GM12873 (cell line): ENCODE data around the gene FAM89A.

ENCODE experiments used
- TF ChIP-seq, protein P1 (sequence below): IDR thresholded peaks from 2 replicates; pipeline ENCODE4 v1.5.1; 2012; ENCODE audit warnings: low read depth, mild to moderate bottlenecking, moderate library complexity, low read length, control low read depth; ENCODE audit not compliant: insufficient read depth; ENCODE audit errors: missing control alignments

FAM89A gene

DNA sequence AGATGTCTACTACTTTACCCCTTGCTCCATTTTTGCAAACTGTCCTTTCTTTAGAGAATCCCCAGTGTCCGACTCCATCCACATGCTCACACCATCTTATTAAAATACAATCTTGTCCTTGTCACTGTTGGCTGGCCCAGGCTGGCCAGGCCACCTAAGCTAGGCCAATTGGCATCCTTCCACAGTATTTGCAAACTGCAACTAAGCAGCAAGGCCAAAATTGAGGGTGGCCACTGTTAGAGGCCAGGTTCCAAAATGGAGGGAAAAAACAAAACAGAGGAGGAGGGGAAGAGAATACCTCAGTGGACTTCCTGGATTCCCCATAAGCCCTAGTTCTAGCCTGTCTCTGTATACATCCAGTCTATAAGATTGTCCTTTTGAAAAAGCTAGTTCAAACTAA lies 4.3 kb downstream of the FAM89A start:
- TF ChIP-seq, protein P1, sequence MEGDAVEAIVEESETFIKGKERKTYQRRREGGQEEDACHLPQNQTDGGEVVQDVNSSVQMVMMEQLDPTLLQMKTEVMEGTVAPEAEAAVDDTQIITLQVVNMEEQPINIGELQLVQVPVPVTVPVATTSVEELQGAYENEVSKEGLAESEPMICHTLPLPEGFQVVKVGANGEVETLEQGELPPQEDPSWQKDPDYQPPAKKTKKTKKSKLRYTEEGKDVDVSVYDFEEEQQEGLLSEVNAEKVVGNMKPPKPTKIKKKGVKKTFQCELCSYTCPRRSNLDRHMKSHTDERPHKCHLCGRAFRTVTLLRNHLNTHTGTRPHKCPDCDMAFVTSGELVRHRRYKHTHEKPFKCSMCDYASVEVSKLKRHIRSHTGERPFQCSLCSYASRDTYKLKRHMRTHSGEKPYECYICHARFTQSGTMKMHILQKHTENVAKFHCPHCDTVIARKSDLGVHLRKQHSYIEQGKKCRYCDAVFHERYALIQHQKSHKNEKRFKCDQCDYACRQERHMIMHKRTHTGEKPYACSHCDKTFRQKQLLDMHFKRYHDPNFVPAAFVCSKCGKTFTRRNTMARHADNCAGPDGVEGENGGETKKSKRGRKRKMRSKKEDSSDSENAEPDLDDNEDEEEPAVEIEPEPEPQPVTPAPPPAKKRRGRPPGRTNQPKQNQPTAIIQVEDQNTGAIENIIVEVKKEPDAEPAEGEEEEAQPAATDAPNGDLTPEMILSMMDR = no peak

DNA sequence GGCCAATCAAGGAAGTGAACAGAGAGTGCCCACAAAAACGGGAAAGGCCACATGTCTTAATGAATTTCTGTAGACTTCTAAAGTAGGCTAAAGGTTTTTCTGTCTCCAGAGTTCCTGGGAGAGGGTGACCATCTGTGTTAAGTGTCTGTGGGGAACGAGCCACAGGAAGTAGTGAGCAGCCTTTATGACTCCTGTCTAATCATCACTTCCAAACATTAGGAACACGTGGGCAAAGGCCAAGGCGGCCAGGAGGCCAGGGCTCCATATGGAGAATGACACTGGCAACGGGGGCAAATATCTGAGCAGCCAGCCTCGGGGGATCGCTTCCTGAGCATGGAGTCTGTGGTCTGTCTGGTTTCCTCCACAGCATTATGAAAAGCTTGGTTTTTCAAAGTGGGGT lies 7.1 kb downstream of the FAM89A start:
- TF ChIP-seq, protein P1 = no peak

DNA sequence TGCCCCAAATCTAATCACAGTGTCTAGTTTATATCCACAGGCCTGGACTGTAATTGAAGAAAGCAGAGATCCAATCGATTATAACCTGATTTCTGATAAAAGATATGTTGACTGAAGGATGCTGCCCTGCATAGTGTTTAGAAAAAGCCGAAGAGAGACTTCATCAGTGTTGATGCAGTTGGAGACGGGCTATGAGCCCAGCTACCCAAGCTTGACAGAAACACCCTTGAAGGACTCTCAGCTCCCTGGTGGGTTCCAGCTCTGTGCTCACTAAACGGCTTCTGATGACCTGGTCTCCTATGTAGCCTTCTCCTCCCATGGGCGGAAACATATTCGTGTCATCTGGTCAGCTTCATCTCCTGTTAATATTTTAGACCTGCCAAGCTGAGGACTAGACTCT lies 10.2 kb downstream of the FAM89A start:
- TF ChIP-seq, protein P1 = no peak

DNA sequence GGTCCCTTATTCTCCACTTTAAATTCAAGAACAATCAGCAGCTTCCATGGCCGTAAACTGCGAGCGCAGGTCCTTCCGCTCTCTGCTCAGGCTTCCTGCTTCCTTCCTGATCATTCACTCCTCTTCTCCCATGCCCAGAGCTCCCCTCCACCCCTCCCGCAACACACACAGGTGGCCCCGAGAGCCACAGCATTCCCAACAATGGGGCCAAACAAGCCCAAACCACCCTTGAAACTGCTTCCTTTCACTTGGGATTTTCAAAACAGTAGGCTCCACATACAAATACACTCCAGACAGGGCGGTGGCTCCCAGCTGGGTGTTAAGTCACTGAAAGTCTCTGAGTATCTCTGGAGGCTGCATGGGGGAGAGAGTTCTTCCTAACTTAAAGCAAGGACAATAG lies 11.4 kb downstream of the FAM89A start:
- TF ChIP-seq, protein P1 = no peak

DNA sequence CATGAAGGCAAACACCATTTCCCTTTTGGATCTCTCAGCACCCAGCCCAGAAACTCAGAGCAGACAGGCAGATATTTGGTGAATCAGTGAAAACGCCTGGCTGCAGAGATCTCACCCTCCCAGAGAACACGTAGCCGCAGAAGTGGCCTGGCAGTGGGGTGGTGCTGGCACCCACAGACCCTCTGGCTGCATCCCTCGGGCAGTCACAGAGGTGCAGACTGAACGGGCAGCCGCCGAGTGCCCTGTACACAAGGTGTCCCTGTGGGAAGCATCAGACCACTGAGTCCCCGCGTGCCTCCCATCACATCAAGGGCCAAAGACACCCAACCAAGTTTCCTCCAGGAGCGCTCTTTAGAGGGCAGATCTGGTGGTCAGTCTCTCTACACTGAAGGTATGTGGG lies 12.1 kb downstream of the FAM89A start:
- TF ChIP-seq, protein P1 = no peak

DNA sequence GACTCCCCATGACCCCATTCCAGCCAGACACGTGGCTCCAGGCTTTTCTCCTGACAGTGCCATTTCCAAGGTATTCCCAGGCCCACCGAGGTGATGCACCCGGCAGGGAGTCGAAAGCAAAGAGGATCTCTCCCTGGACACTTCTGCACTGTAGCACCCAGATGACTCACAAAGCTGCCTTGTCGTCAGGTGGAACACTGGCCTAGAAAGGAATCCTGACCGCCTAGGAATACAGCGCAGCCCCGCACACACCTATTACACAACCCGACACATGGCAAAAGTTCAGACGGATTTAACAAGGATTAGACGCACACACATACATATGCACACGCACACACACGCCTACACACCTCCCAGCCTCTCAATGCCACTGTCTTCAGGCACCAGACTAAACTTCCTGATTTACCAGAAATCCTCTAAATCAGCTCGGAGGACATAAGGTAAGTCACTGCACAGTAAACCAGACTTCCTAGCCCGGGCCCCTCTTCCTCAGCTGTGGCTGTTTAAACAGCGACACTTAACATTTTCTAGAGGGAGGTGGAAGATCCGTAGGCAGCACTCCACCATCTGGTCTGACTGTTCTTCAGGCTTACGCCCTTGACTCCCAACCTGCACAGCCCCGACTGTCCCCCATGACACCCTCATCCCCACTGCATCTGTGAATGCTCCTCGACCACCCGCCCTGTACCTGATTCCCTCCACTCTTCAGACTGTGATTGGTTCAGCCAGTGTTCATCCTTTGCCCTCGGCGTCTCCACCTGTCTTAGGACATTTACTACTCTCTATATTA lies 12.7 kb downstream of the FAM89A start:
- TF ChIP-seq, protein P1 = no peak

DNA sequence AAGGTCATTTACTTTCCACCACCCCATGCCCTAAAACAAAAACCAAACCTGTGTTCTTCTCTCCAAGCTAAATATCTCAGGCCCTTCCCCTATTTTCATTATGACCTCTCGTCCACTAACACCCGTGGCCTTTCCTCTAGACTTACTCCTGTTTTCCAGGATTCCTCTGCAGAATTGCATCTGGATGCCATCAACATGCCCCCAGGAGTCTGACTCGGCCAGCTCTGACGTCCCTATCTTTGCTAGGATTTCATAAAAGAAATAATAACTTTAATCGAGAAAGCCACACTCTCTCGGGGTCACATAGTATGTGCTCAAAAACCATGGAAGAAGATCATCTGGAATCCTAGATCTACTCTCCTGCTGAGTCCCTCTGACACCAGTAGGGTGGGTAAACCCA lies 13.5 kb downstream of the FAM89A start:
- TF ChIP-seq, protein P1 = no peak
